ENCODE measurements around the gene NKG7.
A peak's percentile ranks its signal among the peaks of the same experiment; 100 is the strongest.

Gene NKG7

DNA sequence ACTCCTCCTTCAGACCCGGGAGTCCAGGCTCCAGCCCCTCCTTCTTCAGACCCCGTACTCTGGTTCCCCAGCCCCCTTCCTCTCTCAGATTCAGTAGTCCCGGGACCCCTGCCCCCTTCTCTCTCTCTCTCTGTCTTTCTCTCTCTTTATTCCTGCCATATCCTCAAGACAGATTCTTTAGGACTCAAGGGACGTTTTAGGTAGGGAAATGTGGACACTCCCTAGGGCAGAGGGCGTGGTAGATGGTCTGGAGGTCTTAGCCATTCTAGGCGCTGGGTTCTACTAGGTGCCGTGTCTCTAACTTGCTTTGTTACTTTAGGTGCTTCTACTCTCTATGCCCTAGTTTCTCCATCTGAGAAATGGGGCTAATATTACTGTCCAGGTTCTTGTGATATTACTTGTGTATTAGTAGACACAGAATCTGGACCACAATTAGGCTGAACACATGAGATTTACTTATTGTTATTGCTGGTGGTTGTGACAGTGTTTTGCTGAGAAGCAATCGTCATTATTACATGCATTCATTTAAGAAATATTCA lies 18.7 kb upstream of the NKG7 start:
- no peak for DNase-seq (ENCODE audit: low spot score)

DNA sequence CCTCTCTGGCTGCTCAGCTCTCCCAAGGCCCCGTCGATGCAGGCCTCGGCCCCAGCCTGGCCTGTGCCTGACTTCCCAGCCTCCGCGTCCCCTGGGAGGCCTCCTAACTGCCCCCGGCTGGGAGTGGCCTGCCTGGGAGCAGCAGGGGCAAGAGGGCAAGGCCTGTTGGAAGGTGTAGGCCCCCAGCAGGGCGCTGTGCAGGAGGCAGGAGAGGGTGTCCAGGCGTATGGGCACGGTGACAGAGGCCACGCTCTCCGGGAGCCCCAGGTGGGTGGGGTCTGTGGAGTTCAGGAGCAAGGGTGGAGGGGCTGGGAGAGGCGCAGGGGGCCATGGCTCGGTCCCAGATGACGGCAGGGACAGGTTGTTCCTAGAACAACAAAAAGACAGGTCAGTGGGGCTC lies 16.7 kb upstream of the NKG7 start:
- no peak for DNase-seq (ENCODE audit: low spot score)

DNA sequence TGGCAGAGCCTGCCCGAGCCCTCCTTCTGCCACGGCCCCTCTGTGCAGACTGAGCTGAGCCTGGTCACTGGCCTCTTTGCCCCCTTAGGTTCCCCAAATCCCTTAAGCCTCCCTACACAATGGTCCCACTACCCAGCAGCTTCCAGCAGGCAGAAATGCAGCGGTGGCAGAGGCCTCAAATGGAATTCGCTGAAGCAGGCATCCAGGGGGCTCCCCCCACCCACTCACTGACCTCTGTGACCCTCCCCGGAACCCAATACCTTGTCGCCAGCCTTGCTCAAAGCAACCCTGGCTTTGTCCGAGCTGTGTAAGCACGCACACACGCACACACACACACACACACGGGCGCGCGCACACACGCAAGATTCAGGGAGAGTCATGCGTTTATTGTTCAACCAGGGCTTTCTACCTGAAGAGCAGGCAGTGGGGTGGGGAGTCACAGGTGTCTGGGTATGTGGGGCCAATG lies 15.5 kb upstream of the NKG7 start, which contains the start of gene LIM2:
LIM2 (minus strand) TSS at position 51 of the 466 bp plus-strand sequence. CDS start 531 bp downstream, outside the sequence.
- no peak for DNase-seq (ENCODE audit: low spot score)

DNA sequence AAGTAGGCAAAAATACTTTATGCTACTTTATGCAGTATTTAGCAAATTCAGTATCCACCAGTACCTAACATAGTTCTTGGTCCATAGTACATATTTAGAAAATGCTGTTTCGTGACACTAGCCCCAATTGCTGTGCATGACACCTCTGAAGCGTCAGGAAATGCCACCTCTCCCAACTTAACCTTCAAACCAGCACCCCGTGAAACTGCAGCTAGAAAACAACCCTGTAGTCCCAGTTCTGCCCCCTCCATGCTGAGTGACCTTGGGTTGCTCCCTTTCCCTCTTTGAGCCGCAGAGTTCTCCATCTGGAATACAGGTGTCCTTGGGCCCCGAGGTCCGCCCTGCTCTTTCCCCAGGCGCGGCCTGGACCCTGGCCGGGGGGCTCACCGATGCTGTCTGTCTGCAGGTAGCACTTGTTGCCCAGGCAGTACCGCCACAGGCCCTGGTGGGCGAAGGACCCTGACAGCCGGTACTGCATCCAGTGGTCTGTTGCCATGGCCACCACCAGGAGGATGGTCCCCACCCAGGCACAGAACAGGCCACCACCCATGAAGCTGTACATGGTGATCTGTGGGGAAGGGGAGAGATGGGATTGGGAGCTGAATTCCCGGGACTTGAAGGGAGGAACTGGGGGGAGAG lies 14.5 kb upstream of the NKG7 start:
- no peak for DNase-seq (ENCODE audit: low spot score)

DNA sequence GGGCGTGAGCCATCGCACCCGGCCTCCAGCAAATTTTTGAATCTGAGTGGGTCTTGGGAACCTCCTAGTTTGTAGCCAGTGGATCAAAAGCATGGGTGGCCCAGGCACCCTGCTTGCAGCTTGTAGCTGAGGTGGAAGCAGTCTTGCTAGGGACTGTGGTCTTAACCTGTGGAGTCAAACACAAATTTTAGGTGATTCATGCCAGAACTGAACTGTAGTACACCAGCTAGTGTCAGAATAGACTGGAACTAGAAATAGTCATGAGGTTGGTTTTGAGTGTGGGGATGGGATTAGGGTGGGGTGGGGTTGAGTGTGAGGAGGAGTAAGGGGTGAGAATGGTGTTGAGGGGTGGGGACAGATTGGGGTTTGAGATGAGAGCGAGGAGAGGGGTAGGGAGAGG lies 9.6 kb upstream of the NKG7 start:
- DNase-seq (ENCODE audit: low spot score) = no peak

DNA sequence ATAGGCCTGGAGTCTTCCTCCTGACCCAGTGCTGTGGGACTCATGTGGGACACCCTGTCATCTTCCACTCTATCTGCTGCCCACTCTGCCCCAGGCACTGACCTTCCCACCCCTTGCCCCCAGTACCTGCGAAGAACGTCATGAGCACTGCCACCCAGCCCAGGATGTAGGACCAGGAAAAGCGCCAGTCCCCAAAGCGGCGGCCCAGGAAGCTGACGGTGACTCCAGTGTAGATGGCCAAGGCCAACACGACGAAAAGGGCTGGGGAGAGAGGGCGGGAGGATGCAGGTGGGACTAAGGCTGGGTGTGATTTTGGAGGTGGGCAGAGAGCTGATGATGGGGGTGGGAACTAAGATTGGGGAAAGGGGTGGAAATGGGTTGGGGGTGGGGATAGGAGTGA lies 7.9 kb upstream of the NKG7 start:
- no peak for DNase-seq (ENCODE audit: low spot score)

DNA sequence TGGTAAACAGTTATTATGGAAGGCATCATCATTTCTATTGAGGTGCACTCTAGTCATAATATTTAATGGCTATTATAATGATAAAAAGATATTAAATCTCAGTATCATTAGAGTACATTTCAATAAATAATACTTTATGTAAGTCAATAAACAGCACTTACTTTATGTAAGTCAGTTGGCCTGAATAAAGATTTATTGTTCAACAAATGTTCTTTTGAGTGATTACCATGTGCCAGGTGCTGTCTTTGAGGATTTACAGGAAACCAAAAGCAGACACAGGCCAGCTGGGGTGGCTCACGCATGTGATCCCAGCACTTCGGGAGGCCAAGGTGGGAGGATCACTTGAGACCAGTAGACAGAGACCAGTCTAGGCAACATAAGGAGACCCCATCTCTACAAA lies 5.0 kb upstream of the NKG7 start:
- no peak for DNase-seq (ENCODE audit: low spot score)

DNA sequence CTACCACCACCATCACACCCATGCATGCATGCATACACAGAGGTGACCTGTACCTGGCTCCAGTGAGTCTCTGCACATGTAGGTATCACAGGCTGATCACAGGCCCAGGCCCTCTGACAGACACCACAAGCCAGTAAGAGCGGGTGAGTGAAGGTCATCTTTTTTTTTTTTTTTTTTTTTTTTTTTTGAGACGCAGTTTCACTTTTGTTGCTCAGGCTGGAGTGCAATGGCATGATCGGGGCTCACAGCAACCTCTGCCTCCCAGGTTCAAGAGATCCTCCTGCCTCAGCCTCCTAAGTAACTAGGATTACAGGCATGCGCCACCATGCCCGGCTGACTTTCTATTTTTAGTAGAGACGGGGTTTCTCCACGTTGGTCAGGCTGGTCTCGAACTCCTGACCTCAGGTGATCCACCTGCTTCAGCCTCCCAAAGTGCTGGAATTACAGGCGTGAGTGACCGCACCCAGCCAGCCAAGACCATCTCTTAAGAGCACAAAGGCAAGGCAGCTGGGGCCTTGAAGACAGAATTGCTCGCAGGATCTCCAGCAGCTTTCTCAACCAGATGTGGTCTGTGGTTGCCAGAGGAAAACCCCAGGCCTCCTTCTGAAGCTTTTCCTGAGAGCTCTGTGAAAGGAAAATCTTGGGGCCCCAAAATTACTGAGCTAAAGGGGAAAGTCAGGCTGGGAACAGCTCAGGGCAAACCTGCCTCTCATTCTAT lies 3.2 kb upstream of the NKG7 start:
- DNase-seq (ENCODE audit: low spot score) = no peak

DNA sequence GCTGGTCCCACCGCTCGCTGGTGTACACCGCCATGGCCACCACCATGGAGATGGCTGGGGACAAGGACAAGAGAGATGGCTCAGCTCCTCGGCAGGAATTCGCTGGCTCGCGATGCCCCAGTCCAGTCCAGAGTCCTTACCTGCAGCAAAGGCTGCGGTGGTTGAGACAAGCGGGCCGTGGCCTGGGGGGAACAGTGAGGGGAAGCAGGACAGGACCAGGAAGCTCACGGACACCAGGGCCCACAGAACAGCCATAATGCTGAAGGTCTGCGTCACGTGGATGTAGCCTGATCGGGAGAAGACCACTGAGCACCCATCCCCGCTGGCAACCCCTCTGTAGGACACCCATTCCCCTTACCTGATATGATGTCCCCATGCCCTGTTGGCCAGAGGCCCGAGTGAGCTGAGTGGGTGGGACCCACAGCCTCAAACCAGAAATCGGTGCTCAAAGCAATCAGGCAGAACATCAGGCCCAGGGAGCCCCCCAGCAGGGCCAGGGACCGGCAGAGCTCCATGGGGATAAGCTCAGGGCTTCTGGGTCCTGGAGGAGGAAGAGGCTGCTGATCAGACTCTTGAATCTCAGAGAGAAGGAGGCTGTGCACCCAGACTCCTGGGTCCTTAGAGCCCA lies 319 bp downstream of the NKG7 start:
- no peak for DNase-seq (ENCODE audit: low spot score)

DNA sequence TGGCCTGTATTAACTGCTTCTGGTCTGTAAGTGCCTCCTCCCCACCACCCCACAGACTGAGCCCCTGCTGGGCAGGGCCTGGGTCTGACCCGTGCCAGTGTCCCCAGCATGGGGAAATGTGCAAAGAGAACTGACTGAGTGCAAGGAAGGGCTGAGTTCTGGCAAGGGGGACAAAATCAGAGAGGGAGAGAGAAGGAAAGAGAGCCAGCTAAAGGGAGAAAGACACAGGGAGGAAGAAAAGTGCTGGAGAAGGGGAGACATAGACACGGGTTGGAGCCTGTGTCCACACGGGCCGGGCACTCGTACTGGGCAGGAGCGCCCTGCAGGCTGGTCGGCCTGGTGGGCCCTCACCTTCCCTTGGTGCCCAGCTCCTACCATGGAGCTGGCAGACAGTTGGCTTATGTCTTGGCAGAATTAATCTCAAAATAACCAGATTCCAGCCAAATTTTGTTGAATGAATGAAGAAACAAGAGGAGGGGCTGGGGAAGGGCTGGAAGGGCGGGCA lies 1.2 kb downstream of the NKG7 start:
- DNase-seq (ENCODE audit: low spot score) = no peak

DNA sequence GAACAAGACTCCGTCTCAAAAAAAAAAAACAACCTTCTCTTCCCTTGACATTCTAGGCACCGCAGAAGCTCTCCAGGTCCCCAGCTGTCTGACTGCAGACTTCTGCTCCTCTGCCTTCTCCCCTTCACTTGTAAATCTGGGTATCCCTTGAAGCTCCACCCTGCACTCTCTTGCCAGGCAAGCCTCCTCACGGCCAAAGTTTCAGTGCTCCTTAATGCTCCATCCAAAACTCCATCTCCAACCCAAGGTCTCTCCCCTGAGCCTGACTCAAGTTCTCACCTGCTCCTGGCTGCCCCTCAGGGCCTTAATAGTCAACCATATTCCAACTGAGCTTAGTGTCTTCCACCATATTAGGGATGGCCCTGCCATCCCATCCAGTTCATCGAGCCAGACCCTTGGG lies 2.2 kb downstream of the NKG7 start:
- DNase-seq (ENCODE audit: low spot score) = no peak

DNA sequence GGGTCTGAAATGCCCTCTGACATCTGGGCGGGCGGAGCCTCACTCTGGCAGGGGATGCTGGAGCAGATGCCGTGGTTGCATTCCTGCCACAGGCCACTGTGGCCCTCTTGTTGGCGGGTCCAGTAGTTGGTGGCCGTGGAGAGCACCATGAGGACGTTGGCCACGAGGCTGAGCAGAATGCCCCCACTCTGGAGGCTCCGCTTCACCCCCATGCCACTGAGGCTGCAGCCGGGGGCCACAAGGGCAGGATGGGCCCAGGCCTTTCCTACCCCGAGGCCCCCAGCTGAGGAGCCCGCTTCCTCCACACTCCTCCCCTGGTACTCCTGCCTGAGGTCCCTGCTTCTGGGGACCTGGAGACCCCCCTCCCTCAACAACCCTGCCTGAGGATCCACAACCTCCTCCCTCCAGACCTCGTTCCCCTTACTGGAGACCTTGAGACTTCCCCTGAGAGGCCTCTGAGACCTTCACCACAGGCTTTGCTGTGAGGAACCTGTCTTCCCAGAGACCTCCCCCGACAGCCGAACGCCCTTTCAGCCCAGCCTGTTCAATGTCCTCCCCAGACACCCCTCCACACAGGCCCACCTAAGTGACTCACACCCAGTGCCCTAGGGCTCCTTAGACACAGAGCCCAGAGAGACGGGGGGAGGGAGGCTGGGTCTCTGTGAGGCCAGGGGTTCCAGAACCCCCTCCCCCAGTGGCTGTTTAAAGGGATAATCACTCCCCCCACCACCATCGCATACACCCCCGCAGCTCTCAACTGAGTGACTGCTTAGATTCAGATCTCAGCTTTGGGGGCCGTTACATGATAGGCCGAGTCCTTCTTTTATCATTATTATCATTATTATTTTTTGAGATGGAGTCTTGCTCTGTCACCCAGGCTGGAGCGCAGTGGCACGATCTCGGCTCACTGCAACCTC lies 3.8 kb downstream of the NKG7 start, which contains the start of gene CLDND2:
CLDND2 (minus strand) TSS at position 638 of the 917 bp plus-strand sequence; CDS start at position 212, 426 bp downstream.
- no peak for DNase-seq (ENCODE audit: low spot score)

DNA sequence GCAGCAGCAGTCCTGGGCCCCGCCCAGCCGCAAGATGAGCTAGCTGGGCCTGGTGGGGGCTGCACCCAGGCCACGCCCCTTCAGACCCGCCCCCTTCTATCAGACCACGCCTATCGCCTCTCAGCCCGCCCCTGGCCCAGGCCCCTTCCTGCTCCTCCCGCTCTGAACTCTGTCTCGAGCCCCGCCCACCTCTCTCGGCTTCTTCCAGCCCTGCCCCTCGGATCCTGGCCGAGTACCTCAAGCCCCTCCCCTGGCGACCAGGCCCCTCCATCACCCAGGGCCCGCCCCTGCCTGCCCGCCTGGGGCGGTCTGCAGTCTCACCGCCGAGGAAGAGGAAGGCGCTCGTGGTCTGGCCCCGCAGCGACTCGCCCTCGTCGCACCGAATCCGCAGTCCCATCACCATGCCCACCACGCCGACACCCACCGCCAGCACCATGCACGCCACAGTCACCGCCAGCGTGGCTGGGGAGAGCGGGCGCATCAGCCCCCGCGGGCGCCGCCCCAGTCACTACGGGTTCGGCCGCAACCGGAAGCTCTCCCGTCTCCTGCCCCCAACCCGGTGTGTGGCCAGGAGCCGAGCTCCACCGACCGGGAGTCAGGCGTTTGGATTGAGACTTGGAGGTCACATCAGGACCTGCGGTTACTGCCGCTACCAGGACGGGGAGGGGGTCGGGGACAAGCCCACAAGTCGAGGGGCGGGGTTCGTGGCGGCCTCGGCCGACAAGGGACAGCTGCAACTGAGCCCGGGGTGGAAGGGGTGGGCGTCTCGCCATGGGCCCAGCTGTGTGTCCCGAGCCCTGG lies 4.7 kb downstream of the NKG7 start:
- DNase-seq (ENCODE audit: low spot score) = peak; percentile 97

DNA sequence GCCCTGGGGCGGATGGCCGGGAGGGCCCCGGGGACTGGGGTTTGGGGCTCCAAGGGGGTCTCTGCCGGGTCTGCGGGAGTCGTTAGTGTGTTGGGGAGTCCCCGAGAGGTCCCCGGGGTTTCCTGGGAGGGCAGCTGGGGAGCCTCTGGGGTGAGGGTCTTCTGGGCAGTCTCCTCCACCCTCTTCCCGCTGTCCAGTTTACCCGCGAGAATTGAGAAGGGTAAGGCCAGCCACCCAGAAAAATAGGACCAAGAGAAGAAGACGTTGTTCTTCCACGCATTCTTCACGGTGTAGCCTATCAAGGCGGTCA lies 5.2 kb downstream of the NKG7 start:
- no peak for DNase-seq (ENCODE audit: low spot score)

DNA sequence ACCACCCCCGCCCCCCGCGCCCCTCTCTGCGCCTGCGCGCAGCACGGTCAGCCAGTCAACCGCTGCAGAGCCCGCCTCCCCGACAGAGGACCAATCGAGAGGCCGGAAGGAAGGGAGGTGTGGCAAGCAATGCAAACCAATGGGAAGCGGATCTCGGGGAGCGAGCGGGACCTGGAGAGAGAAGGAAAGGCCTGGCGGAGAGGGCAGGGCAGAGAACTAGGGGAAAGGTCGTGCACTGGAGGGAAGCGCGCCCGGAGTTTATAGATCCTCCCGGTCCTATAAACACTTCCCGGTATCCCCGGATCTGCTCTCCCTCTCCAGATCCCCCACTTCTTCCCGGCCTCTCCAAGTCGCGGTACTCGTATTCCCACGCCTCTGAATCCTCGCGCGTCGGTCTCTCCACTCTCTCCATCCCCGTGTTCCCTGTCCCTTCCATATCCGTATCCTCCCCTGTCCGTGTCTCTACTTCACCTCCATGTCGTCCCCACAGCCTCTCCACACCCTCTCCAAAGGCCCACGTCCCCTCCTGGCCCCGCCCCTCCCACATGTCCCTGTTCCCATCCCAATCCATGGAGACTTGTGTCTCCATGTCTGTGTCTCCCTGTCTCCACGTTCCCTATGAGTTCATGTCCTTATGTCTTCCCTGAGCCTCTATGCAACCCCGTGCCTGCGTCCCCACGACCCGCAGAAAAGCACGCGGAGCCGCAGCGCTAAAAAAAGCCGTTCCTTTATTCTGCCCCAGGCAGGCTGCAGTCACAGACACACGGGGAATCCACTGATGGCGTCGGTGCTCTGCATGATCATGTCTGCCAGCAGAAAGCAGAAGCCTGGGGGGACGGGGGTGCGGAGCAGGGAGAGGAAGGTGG lies 5.8 kb downstream of the NKG7 start:
- DNase-seq (ENCODE audit: low spot score) = peak; percentile 96

DNA sequence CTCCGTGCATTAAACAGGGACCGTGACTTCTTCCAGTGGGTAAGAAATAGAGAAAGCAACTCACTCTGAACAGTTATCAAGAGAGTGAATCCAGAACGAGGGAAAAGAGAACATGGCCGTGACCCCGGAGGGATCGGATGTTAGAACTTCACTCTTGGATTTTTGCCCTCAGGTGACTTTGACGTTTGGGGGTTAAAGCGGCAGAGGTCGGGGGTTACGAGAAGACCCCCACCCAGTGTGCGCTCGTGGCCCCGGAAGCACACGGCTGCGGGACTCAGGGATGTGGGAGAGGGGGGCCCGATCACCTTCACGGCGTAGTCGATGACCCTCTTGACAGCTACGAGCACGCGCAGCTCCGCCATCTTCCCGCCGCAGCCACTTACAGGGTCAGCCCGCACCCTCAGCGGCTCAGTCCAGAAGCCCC lies 6.5 kb downstream of the NKG7 start, which contains the start of gene ETFB:
ETFB (minus strand) TSS at position 424 of the 424 bp plus-strand sequence; CDS start at position 362, 62 bp downstream.
- DNase-seq (ENCODE audit: low spot score) = no peak

DNA sequence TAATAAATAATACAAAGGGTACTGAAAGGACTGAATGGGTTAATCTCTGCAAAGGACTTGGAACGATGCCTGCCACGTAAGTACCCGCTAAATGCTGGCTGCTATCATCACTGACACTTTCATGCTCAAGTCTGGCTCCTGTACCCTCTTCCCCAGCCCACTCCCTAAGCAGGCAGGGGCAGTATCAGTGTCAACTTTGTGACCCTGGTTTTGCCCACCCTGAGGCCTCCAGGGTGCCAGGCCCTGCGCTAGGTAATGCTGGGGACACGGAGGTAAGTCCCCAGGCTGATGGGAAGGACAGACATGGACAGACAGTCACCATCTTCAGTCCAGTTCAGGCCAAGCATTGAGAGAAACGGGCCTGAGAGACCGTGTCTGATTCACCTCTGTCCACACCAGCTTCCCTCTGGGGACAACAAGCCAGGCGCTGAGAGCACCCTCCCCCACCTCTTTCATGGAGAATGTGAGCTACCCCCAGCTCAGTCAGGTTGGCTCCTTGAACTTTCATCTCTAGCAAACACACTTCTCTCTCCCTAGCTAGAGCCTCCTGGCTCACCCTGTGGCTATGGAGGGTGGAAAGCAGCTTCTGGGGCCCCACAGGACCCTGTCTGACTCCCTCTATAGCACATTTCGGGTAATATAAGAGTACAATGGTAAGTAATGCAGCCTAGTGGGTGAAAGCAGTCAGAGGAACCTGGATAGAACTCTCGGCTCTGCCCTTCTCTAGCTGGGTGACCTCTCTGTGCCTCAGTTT lies 7.1 kb downstream of the NKG7 start:
- peak; percentile 12 for DNase-seq (ENCODE audit: low spot score)

DNA sequence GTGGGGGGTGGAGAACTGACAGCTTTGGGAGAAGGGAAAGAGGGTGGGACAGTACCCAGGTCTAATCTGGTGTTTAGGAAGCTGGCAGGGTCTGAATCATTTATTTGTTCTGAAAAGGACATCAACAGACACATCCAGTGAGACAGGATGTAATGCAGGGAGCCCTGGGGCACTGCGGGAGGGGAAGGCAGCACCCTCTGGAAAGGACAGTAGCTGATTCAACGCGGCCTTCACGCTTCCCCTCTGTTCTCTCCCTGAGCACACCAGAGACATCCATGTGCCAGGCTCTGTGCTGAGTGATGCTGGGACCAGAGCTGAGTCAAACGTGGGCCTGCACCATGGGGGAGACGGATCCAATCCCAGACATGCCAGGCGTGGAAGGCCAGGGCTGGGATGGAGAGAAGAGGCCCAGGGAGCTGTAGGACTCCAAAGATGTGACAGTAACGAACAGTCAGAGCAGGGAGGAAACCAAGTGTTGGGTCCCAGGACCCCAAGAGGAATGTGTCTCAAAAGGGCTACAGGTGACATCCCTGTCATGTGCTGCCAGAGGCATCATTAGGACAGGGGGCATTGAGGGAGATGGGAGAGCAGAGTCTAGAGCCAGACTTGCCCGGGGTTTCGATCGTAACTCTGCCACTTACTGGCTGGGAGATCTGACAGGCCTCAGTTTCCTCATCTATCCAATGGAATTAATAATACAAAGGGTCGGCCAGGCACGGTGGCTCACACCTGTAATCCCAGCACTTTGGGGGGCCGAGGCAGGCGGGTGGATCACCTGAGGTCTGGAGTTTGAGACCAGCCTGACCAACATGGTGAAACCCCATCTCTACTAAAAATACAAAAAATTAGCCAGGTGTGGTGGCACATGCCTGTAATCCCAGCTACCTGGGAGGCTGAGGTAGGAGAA lies 8.0 kb downstream of the NKG7 start:
- no peak for DNase-seq (ENCODE audit: low spot score)
